GM12892 (cell line): ENCODE data around the gene MOCOS.

ENCODE experiments used
- POLR2A ChIP-seq: IDR thresholded peaks from 2 replicates; pipeline ENCODE4 v1.6.1; 2011; ENCODE audit warnings: low read depth, low read length, control low read depth
- TAF1 ChIP-seq: IDR thresholded peaks from 2 replicates; pipeline ENCODE4 v1.6.1; 2011; ENCODE audit warnings: low read depth, mild to moderate bottlenecking, control low read depth, low read length, borderline replicate concordance

DNA sequence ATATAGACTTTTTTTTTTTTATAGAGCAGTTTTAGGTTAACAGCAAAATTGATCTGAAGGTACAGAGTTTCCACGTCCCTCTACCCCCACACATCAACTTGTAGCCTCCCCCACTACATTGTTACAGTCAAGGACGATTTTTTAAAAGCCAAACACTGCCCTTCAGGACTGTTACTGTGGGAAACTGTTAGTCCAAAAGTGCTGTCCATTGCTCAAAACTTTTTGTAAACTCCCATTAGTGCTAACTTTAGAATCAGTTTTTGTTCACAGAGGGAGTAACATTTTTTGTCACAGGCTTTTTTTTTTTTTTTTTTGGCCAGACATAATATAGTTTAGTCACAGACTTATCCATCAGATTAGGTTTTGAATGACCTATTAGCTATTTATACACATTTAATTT, 33.5 kb upstream of the MOCOS start:
- TF ChIP-seq TAF1 (no peak), POLR2A (no peak)
